GM18499 (cell line): ENCODE results near the gene ACRBP.

Experiments used
- ATAC-seq: cut with Tn5 transposase; IDR thresholded peaks from one replicate; pipeline ENCODE4 v1.9.1; 2021; ENCODE audit warnings: moderate number of reproducible peaks; ENCODE audit not compliant: insufficient read depth, unreplicated experiment

Gene ACRBP

GRCh38 chr12:6650832-6651231, 3.6 kb upstream of the ACRBP start:
- no peak for ATAC-seq

DNA sequence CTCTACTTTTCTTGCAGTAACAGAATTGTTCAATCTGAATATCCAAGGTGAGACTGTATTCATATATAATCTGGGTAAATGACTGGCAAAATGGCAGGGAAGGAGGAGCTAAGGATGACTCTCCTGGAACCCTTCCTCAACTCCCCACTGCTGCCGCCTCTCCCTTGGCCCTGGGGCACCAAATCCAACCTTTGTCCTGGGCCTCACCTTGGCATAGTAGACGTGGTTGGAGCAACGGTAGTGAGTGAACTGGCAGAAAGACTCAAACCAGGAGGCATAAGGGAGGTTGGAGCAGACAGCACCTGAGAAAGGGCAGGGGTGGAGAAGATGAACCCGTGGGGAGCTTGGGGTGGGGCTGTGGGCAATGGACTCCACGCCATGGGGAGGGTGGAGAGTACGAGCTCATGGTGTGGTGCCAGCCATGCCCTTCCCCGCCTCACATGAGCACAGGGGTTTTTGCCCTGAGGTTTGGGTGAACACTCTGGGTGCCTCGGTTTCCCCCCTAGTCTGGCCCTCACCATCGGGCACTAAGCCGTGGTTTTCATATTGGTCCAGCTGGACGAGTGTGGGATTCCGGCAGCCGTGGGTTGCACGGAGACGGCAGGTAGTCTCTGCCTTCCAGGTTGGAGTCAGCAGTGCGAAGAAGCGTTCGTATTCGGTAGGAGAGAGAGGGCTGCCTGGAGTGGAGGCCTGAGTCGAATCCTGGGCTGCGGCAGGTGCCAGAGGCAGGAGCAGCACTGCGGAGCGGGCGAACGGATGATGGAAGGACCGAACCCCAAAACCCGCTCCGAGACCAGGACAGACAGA, 753 bp downstream of the ACRBP start:
- no peak for ATAC-seq

DNA sequence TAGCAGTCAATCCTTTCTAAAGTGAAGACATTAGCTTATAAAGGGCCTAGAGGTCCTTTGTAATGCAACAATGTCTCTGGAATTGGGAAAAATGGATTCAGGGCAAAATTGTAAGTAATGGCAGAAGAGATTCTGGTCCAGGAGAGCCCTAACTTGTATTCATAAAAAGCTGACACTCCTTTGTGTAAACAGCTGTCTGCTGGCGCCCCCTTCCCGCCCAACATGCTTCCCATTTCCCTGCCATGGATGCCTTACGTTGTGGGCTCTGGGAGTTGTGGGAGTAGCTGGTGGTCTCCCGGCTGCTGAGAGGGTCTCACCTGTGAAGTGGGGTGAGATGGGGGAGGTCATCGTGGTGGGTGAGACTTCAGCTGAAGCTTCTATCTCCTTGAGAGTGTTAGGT, 2.3 kb downstream of the ACRBP start:
- no peak for ATAC-seq

DNA sequence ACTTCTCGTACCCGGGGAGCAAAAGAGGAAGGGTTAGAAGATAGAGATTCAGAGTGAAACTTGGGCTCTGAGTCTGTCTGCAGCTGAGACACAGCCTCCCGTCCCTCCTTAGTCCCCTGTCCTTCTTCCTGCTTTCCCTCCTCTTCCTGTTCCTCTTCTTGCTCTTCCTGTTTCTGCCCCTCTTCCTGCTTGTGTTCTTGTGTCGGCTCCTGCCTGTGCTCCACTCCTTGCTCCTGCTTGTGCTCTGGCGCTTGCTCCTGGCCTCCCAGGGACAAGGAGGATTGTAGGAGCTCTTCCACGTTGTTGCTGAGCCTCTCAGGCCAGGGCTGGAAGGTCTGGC, 3.0 kb downstream of the ACRBP start:
- no peak for ATAC-seq

- ATAC-seq, result no peak
Observed at GRCh38 chr12:6643569-6644256, 3.5 kb downstream of the ACRBP start.

DNA sequence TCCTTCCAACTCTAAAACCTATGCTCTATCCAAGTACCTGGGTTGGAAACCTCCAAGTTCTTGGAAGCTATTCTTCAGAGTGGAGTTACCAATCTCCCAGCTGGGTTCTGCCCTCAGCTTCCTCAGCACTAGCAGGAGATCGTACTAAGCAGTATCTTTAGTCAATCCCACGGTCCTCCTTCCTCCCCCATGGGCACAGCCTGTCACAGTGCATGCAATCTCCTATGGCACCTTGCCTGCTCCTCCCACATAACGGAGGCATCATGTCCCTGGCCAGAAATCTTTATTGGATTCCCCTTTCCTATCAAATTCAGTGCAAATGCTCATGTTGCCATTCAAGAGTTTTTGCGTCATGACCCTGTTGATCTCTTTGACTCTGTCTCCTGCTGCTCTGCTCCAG, 6.1 kb downstream of the ACRBP start:
- no peak for ATAC-seq

DNA sequence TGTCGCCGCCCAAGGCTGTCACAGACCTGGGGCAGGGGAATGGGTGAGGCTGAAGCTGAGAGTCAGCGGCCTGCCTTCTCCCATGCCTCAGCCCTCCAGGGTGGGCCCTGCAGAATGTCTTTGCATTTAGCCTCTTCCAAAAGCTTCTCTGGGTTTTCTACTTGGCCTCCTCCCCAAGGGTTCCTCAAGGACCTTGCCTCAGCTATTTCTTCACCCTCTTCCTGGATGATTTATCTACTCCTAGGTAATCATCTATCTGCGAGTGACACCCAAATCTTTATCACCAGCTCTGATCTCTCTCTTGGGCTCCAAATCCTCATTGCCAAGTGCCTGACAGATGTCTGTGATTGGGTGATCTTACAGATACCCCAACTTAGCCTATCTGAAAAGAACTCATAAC, 6.7 kb downstream of the ACRBP start:
- ATAC-seq, result no peak

- ATAC-seq, result no peak
Observed at GRCh38 chr12:6639151-6639801, 8.0 kb downstream of the ACRBP start.

- ATAC-seq, result no peak
Observed at GRCh38 chr12:6638305-6638704, 8.9 kb downstream of the ACRBP start.

GRCh38 chr12:6635856-6636531, 11.2 kb downstream of the ACRBP start, which contains the start of gene LPAR5:
LPAR5 (minus strand) TSS chr12:6635959; CDS start chr12:6621248, 14,711 bp downstream.
- ATAC-seq, result no peak

GRCh38 chr12:6635375-6635855, 11.8 kb downstream of the ACRBP start:
- no peak for ATAC-seq

- peak; percentile 41 for ATAC-seq
Observed at GRCh38 chr12:6632026-6632983, 14.9 kb downstream of the ACRBP start.

DNA sequence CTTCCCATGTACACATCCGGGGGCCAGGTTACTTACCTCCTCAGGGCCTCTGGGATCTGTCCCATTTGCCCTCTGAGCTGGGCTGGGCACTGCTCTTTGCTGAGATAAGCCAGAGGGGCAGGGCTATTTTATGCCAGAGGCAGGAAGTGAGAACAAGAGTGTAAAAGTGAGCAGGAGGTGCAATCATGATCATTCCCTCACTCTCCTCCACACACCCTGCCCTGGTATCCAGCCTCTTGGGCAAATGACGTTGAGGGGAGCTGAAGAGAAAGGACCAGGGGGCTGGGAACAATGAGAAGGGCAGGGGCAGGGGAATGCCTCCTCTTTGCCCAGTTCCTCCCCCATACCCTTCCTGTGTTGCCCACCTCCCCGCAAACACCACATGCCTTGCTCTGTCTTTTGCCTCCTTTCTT, 15.7 kb downstream of the ACRBP start:
- no peak for ATAC-seq

GRCh38 chr12:6630736-6631135, 16.5 kb downstream of the ACRBP start:
- ATAC-seq, result no peak

DNA sequence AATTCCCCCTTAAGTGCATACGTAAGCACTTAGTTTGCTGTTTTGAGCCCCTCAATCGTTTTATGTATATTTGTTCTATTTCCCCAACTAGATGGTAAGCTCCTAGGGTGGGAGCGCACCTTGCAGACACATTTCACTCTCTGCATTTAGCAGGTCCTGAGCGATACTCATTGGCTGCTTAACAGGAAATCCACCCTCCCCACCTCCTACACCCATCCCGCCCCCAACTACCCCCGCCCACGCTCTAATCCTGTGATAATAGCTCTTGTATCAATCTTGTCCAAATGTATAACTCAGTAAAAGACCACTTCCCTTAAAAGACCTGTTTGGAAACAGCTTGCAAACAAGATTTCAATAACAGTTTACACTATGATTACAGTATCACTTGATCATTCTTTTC, 19.6 kb downstream of the ACRBP start:
- no peak for ATAC-seq

DNA sequence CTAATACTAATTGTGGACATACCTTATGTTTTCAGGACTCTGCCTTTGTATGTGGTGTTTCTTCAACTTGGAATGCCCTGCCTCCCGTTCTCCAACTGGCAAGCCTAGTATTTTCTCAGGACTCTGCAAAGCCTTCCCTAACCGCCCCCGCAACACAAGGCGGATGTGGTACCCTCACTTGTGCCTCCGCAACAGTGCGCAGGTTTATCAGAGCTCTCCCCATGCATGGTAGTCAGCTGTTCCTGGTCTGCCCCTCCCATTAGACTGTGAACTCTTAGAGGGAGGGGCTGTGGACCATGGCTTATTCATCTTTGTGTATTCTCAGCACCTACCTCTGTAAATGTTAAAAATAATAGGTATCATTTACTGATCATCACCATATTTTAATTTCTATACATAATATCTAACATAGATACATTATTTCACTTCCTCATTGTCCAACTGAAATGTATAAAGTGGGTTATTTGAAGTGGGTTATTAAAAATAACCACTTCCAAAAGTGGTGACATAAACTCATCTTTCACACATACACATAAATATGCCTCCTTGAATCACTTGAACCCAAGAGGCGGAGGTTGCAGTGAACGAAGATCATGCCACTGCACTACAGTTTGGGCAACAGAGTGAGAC, 20.5 kb downstream of the ACRBP start:
- no peak for ATAC-seq

DNA sequence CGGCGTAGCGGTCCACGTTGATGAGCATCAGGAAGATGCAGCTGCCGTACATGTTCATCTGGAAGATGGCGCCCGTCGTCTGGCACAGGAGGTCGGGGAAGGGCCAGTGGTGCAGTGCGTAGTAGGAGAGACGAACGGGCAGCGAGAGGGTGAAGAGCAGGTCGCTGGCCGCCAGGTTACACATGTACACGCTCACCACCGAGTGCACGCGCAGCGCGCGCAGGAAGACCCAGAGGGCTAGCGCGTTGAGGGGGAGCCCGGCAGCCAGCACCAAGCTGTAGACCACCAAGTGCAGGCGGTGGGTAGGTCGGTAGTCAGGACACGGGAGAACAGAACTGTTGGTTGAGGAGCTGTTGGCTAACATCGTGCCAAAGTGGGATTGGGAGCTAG, 26.4 kb downstream of the ACRBP start:
- no peak for ATAC-seq

DNA sequence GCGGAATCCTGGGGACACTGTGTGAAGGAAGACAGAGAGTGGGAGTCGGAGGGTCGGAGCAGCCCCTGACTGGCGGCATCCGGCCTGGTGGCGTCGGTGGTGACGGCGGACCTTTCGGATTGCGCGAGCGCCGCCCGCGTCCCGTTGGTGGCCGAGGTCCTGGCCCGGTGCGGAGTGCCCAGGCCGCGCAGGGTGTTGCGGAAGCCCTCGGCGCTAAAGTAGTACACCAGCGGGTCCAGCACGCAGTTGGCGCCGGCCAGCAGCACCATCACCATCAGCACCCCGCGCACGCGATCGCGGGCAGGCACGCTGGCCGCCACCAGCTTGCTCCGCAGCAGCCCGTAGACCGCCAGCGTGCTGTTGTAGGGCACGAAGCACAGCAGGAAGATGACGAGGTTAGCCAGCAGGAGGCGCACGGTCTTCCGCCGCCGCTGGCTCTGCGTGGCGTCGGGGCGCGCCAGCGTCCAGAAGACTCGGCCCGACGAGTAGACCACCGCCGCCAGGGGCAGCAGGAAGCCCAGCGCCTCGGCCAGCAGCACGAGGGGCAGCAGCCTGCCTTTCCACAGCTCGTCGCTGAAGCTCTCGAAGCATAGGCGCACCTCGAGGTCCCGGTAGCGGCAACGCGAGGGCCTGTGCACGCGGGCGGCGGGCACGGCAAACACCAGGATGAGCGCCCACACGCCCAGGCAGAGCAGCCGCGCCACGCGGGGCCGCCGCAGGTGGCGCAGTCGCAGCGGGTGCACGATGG, 26.9 kb downstream of the ACRBP start:
- no peak for ATAC-seq
